Astrocyte (in vitro differentiated cells and primary cell): Measurements from ENCODE around the gene NAA10. TPM values are rescaled to one million over a fixed set of nuclear protein-coding genes. Genes with fewer than 3 reads are reported as not detected.

Experiments used
- DNase-seq: peaks from one replicate; pipeline ENCODE4 v3.0.0-alpha.2; 2010; ENCODE audit warnings: low read depth
- FAIRE-seq: peaks from 2 replicates; lab custom pipeline; 2011; peaks lifted over from hg19 to GRCh38; lab: Jason Lieb, UNC
- H2AFZ ChIP-seq: 2 replicates; pipeline ENCODE4 v1.6.0; 2012; ENCODE audit warnings: low read depth, low read length, inconsistent platforms
- H3K27ac ChIP-seq: 2 replicates; pipeline ENCODE4 v1.5.1; 2011; ENCODE audit warnings: low read depth, low read length, inconsistent platforms
- H3K27me3 ChIP-seq: 2 replicates; pipeline ENCODE4 v1.6.0; 2011; ENCODE audit warnings: low read length, inconsistent platforms; ENCODE audit not compliant: insufficient read depth
- H3K36me3 ChIP-seq: 2 replicates; pipeline ENCODE4 v1.5.1; 2011; ENCODE audit warnings: low read length, inconsistent platforms; ENCODE audit not compliant: insufficient read depth
- H3K4me1 ChIP-seq: 2 replicates; pipeline ENCODE4 v1.5.1; 2011; ENCODE audit warnings: low read length, inconsistent platforms; ENCODE audit not compliant: insufficient read depth
- H3K4me2 ChIP-seq: 2 replicates; pipeline ENCODE4 v1.6.0; 2012; ENCODE audit warnings: low read length, inconsistent platforms
- H3K4me3 ChIP-seq: 2 replicates; pipeline ENCODE4 v1.5.1; 2011; ENCODE audit warnings: low read depth, mild to moderate bottlenecking, low read length, inconsistent platforms; ENCODE audit not compliant: insufficient read depth
- H3K79me2 ChIP-seq: 2 replicates; pipeline ENCODE4 v1.6.0; 2012; ENCODE audit warnings: mild to moderate bottlenecking, low read length, inconsistent platforms; ENCODE audit not compliant: insufficient read depth
- H3K9ac ChIP-seq: 2 replicates; pipeline ENCODE4 v1.6.0; 2012; ENCODE audit warnings: mild to moderate bottlenecking, low read length, inconsistent platforms
- H3K9me3 ChIP-seq: 2 replicates; pipeline ENCODE4 v1.5.1; 2012; ENCODE audit warnings: low read depth, mild to moderate bottlenecking, low read length, inconsistent platforms; ENCODE audit not compliant: insufficient read depth
- H4K20me1 ChIP-seq: 2 replicates; pipeline ENCODE4 v1.6.0; 2012; ENCODE audit warnings: low read length, inconsistent platforms; ENCODE audit not compliant: insufficient read depth
- H3K27ac Mint-ChIP-seq: one replicate; pipeline ENCODE4 v1.8.0; 2021; ENCODE audit warnings: mild to moderate bottlenecking, mixed read lengths; ENCODE audit not compliant: unreplicated experiment
- H3K27me3 Mint-ChIP-seq: one replicate; pipeline ENCODE4 v1.8.0; 2021; ENCODE audit warnings: low read depth, mixed read lengths; ENCODE audit not compliant: unreplicated experiment
- H3K36me3 Mint-ChIP-seq: one replicate; pipeline ENCODE4 v1.8.0; 2021; ENCODE audit warnings: low read depth, mixed read lengths; ENCODE audit not compliant: unreplicated experiment
- H3K4me1 Mint-ChIP-seq: one replicate; pipeline ENCODE4 v1.8.0; 2021; ENCODE audit warnings: low read depth, mixed read lengths; ENCODE audit not compliant: unreplicated experiment
- H3K4me3 Mint-ChIP-seq: one replicate; pipeline ENCODE4 v1.8.0; 2021; ENCODE audit warnings: mild to moderate bottlenecking, moderate library complexity, mixed read lengths; ENCODE audit not compliant: unreplicated experiment
- H3K9me3 Mint-ChIP-seq: one replicate; pipeline ENCODE4 v1.8.0; 2021; ENCODE audit warnings: mild to moderate bottlenecking, mixed read lengths; ENCODE audit not compliant: unreplicated experiment
- EZH2 ChIP-seq: IDR thresholded peaks from 2 replicates; pipeline ENCODE4 v1.6.1; 2012; ENCODE audit warnings: mild to moderate bottlenecking, low read length, inconsistent platforms; ENCODE audit not compliant: insufficient read depth
- microRNA-seq: library from miRNA; unstranded; fragments of <30 nt; microRNA quantifications from one replicate; pipeline ENCODE4 v1.2.0, GENCODE V29; 2020
- total RNA-seq: library from RNA; stranded (reverse); gene quantifications from 2 replicates; pipeline ENCODE4 v1.2.1, GENCODE V29; 2021
- TF ChIP-seq, protein P1 (sequence below): IDR thresholded peaks from 2 replicates; pipeline ENCODE4 v1.5.1; 2011; ENCODE audit warnings: low read depth, mild to moderate bottlenecking, inconsistent platforms, low read length, moderate library complexity; ENCODE audit not compliant: insufficient read depth

NAA10 gene
- total RNA-seq, 1 donor from 2014 or later, result 144 TPM

DNA sequence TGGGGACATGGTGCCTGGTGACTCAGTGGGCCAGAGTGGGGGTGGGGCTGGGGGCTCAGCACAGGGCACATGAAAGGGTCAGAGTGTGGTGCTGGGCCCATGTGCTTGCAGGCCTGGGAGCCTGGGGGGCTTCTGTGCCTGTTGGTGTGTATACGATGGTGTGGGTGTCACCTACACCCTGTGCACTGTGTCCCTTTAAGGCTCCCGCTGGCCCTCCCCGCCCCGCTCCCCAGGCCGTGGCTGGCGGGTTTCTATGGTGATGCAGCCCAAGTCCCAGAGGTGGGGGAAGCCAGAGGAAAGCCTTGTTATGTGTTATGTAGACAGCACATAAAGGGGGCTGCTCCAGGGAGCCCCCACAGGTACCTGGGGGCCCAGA lies 54.4 kb downstream of the NAA10 start:
- Histone ChIP-seq H3K27me3 (peaks cover 12% of the 10 kb centered on the region), H3K9ac (no peak overlapping the region), H3K9me3 (no peaks in the 10 kb centered on the region), H3K4me1 (peaks cover 5% of the 10 kb centered on the region), H3K79me2 (no peaks in the 10 kb centered on the region), H3K4me2 (no peak overlapping the region), H2AFZ (no peak overlapping the region), H4K20me1 (no peaks in the 10 kb centered on the region), H3K4me3 (no peak overlapping the region), H3K36me3 (no peaks in the 10 kb centered on the region), H3K27ac (no peak overlapping the region)
- H3K4me3 Mint-ChIP-seq, result no peak overlapping the region
- TF ChIP-seq, protein P1, sequence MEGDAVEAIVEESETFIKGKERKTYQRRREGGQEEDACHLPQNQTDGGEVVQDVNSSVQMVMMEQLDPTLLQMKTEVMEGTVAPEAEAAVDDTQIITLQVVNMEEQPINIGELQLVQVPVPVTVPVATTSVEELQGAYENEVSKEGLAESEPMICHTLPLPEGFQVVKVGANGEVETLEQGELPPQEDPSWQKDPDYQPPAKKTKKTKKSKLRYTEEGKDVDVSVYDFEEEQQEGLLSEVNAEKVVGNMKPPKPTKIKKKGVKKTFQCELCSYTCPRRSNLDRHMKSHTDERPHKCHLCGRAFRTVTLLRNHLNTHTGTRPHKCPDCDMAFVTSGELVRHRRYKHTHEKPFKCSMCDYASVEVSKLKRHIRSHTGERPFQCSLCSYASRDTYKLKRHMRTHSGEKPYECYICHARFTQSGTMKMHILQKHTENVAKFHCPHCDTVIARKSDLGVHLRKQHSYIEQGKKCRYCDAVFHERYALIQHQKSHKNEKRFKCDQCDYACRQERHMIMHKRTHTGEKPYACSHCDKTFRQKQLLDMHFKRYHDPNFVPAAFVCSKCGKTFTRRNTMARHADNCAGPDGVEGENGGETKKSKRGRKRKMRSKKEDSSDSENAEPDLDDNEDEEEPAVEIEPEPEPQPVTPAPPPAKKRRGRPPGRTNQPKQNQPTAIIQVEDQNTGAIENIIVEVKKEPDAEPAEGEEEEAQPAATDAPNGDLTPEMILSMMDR, result no peak
- no peak for TF ChIP-seq EZH2
- DNase-seq (no peak), FAIRE-seq (no peak)
- H3K27me3 Mint-ChIP-seq, result no peaks in the 10 kb centered on the region
- H3K9me3 Mint-ChIP-seq, result no peaks in the 10 kb centered on the region
- no peaks in the 10 kb centered on the region for H3K36me3 Mint-ChIP-seq
- H3K27ac Mint-ChIP-seq, result no peak overlapping the region
- peaks cover 21% of the 10 kb centered on the region for H3K4me1 Mint-ChIP-seq

DNA sequence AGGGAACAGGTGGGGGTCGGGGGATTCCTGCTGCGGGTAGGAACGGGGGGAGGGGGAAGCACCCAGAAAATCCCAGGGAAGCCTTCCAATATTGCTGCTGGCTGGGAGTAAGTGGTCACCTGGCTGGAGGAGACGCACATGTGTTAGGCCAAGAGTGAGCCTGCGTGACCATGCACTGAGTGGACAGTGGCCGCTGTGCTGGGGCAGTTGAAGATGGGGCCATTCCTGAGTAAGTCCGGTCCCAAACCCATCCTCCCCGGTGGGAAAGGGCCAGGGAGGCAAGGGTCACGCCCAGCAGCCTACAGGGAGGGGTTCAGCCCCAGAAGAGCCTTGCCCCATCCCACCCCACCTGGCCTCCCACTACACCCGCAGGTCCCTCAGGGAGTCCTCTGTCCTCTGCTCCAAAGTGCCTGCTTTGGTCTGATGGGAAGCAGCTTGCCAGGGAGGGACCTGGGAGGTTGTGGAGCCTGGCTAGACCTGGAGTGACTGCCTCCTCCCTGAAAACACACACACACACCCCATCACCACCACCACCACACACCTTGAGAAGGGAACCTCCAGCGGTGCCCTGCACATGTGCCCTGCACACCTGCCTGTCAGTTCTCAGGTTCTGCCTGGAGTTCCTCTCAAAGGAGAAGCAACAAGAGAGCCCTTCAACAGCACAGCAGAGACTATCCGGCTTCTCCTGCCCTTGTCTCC lies 54.9 kb downstream of the NAA10 start:
- Histone ChIP-seq H3K4me1 (peaks cover 5% of the 10 kb centered on the region), H3K36me3 (no peaks in the 10 kb centered on the region), H3K9ac (no peak overlapping the region), H3K9me3 (no peaks in the 10 kb centered on the region), H4K20me1 (no peaks in the 10 kb centered on the region), H2AFZ (no peak overlapping the region), H3K27me3 (peaks cover 8% of the 10 kb centered on the region), H3K4me3 (no peak overlapping the region), H3K27ac (no peak overlapping the region), H3K4me2 (no peak overlapping the region), H3K79me2 (no peaks in the 10 kb centered on the region)
- DNase-seq, result no peak
- H3K4me1 Mint-ChIP-seq, result peaks cover 24% of the 10 kb centered on the region
- no peak for TF ChIP-seq EZH2
- TF ChIP-seq, protein P1, result no peak
- no peak for FAIRE-seq
- peak overlapping the region; percentile 40 for H3K4me3 Mint-ChIP-seq
- H3K36me3 Mint-ChIP-seq, result no peaks in the 10 kb centered on the region
- H3K9me3 Mint-ChIP-seq, result no peaks in the 10 kb centered on the region
- H3K27ac Mint-ChIP-seq, result peak overlapping the region; percentile 53
- no peaks in the 10 kb centered on the region for H3K27me3 Mint-ChIP-seq

Small RNA genes within 50 kb of the gene (microRNA-seq; reads per million reads assigned to microRNA genes)
- gene MIR3202-1 (not detected), gene MIR3202-2 (not detected)

Other genes starting within 250 kb of the NAA10 start
- 52.6 and 57.9 TPM in 2 replicates for gene SLC6A8, start 247.1 kb downstream of the NAA10 start, total RNA-seq
- 219 and 222 TPM in 2 replicates for gene BCAP31, start 210.7 kb downstream of the NAA10 start, total RNA-seq
- gene ABCD1, start 210.2 kb downstream of the NAA10 start, total RNA-seq, result 27.2 and 30.5 TPM in 2 replicates
- gene PLXNB3, start 170.8 kb downstream of the NAA10 start, total RNA-seq, result 5.3 and 5.4 TPM in 2 replicates
- gene SRPK3, start 154.0 kb downstream of the NAA10 start, total RNA-seq, result not detected in 2 replicates
- gene IDH3G, start 140.7 kb downstream of the NAA10 start, total RNA-seq, result 40.0 and 41.9 TPM in 2 replicates
- 252 and 299 TPM in 2 replicates for gene SSR4, start 140.4 kb downstream of the NAA10 start, total RNA-seq
- gene PDZD4, start 104.5 kb downstream of the NAA10 start, total RNA-seq, result 9.9 and 13.1 TPM in 2 replicates
- gene L1CAM, start 48.9 kb downstream of the NAA10 start, total RNA-seq, result 347 and 353 TPM in 2 replicates
- not detected in 2 replicates for gene AVPR2, start 30.4 kb downstream of the NAA10 start, total RNA-seq
- 3.9 and 4.3 TPM in 2 replicates for gene ARHGAP4, start 8.8 kb downstream of the NAA10 start, total RNA-seq
- 1.7 and 2.2 TPM in 2 replicates for gene RENBP, start 9.6 kb upstream of the NAA10 start, total RNA-seq
- gene HCFC1, start 36.8 kb upstream of the NAA10 start, total RNA-seq, result 58.1 and 61.2 TPM in 2 replicates
- gene TMEM187, start 37.7 kb upstream of the NAA10 start, total RNA-seq, result 8.6 and 10.6 TPM in 2 replicates
- gene IRAK1, start 84.9 kb upstream of the NAA10 start, total RNA-seq, result 67.6 and 69.6 TPM in 2 replicates
- gene MECP2, start 162.7 kb upstream of the NAA10 start, total RNA-seq, result 29.2 and 36.2 TPM in 2 replicates
- gene OPN1LW, start 209.2 kb upstream of the NAA10 start, total RNA-seq, result not detected in 2 replicates
- gene OPN1MW, start 247.6 kb upstream of the NAA10 start, total RNA-seq, result not detected in 2 replicates